Stromal cell of bone marrow (primary cell): ENCODE data around the gene LRCH1.
A peak's percentile ranks its signal among the peaks of the same experiment; 100 is the strongest.

Experiments
- DNase-seq: peaks from one replicate; pipeline ENCODE4 v3.0.0-alpha.2; 2012; ENCODE audit warnings: low read depth

Gene LRCH1

GRCh38 chr13:46594374-46595078, 41.6 kb downstream of the LRCH1 start:
- no peak for DNase-seq

GRCh38 chr13:46595136-46595884, 42.3 kb downstream of the LRCH1 start:
- no peak for DNase-seq

- no peak for DNase-seq
These were observed 42.9 kb downstream of the LRCH1 start for GRCh38 chr13:46595885-46596275.

GRCh38 chr13:46596466-46596865, 43.5 kb downstream of the LRCH1 start:
- no peak for DNase-seq

GRCh38 chr13:46598140-46598819, 45.3 kb downstream of the LRCH1 start:
- no peak for DNase-seq

GRCh38 chr13:46598820-46599180, 45.8 kb downstream of the LRCH1 start:
- no peak for DNase-seq

GRCh38 chr13:46600943-46601311, 48.0 kb downstream of the LRCH1 start:
- no peak for DNase-seq

- no peak for DNase-seq
These were observed 49.6 kb downstream of the LRCH1 start for GRCh38 chr13:46602531-46602930.

GRCh38 chr13:46603165-46603603, 50.2 kb downstream of the LRCH1 start:
- no peak for DNase-seq

- no peak for DNase-seq
These were observed 51.4 kb downstream of the LRCH1 start for GRCh38 chr13:46604226-46604990.

GRCh38 chr13:46605076-46605824, 52.3 kb downstream of the LRCH1 start:
- DNase-seq: no peak

- DNase-seq: no peak
These were observed 53.0 kb downstream of the LRCH1 start for GRCh38 chr13:46605825-46606554.

- no peak for DNase-seq
These were observed 54.0 kb downstream of the LRCH1 start for GRCh38 chr13:46606970-46607369.

- no peak for DNase-seq
These were observed 55.0 kb downstream of the LRCH1 start for GRCh38 chr13:46607768-46608564.

- no peak for DNase-seq
These were observed 56.1 kb downstream of the LRCH1 start for GRCh38 chr13:46609052-46609451.

- DNase-seq: no peak
These were observed 56.8 kb downstream of the LRCH1 start for GRCh38 chr13:46609726-46610125.

GRCh38 chr13:46612267-46612666, 59.3 kb downstream of the LRCH1 start:
- no peak for DNase-seq

- DNase-seq: no peak
These were observed 60.6 kb downstream of the LRCH1 start for GRCh38 chr13:46613409-46614049.

GRCh38 chr13:46614582-46614981, 61.6 kb downstream of the LRCH1 start:
- DNase-seq: peak; percentile 51
